Neuronal stem cell (in vitro differentiated cells): Measurements from ENCODE around the gene FBXL22.
A peak's percentile ranks its signal among the peaks of the same experiment; 100 is the strongest.

ENCODE experiments used
- DNase-seq: peaks from one replicate; pipeline ENCODE4 v3.0.0-alpha.2; 2013; ENCODE audit warnings: low spot score
- H2AFZ ChIP-seq: one replicate; pipeline ENCODE4 v1.6.1; 2013; ENCODE audit warnings: mild to moderate bottlenecking, low read length, inconsistent platforms
- H2AK5ac ChIP-seq: 2 replicates; pipeline ENCODE4 v1.6.1; 2013; ENCODE audit warnings: low read depth, mild to moderate bottlenecking, inconsistent platforms, low read length, moderate library complexity, mixed read lengths
- H2BK120ac ChIP-seq: 2 replicates; pipeline ENCODE4 v1.6.1; 2013; ENCODE audit warnings: low read depth, mild to moderate bottlenecking, inconsistent platforms, low read length, moderate library complexity, mixed read lengths
- H2BK12ac ChIP-seq: one replicate; pipeline ENCODE4 v1.6.1; 2013; ENCODE audit warnings: low read length, inconsistent platforms
- H2BK15ac ChIP-seq: 2 replicates; pipeline ENCODE4 v1.6.1; 2013; ENCODE audit warnings: mild to moderate bottlenecking, low read length, inconsistent platforms, mixed read lengths
- H2BK5ac ChIP-seq: one replicate; pipeline ENCODE4 v1.6.1; 2013; ENCODE audit warnings: inconsistent platforms, mild to moderate bottlenecking, low read length, moderate library complexity
- H3K14ac ChIP-seq: one replicate; pipeline ENCODE4 v1.6.1; 2013; ENCODE audit warnings: low read length, inconsistent platforms
- H3K18ac ChIP-seq: 2 replicates; pipeline ENCODE4 v1.6.1; 2013; ENCODE audit warnings: low read length, inconsistent platforms
- H3K23ac ChIP-seq: 2 replicates; pipeline ENCODE4 v1.6.1; 2013; ENCODE audit warnings: low read depth, mild to moderate bottlenecking, mixed read lengths, low read length, inconsistent platforms; ENCODE audit not compliant: poor library complexity
- H3K27ac ChIP-seq: replicated peaks from 3 replicates; pipeline ENCODE4 v1.5.1; 2013; ENCODE audit warnings: low read length, inconsistent platforms
- H3K27me3 ChIP-seq, 3 experiments: 2 replicates each; pipeline ENCODE4 v1.6.1; 2013; ENCODE audit warnings: low read length in 3 of 3, mild to moderate bottlenecking in 2 of 3, inconsistent platforms in 1 of 3, low read depth in 1 of 3, mixed read lengths in 1 of 3, moderate library complexity in 1 of 3; ENCODE audit not compliant: control insufficient read depth in 3 of 3, insufficient read depth in 3 of 3
- H3K36me3 ChIP-seq, 2 donors: replicated peaks in 1 of 2; 2 replicates each; pipeline ENCODE4 v1.6.1; 2013; ENCODE audit warnings: low read length in 2 of 2; ENCODE audit not compliant: control insufficient read depth in 2 of 2, insufficient read depth in 2 of 2
- H3K4ac ChIP-seq: 2 replicates; pipeline ENCODE4 v1.6.1; 2013; ENCODE audit warnings: inconsistent platforms, mild to moderate bottlenecking, low read length, moderate library complexity
- H3K4me1 ChIP-seq, 2 donors: 1 replicate in 1 of 2; 2 replicates in 1 of 2; pipeline ENCODE4 v1.6.1; 2013; ENCODE audit warnings: low read length in 2 of 2, low read depth in 1 of 2; ENCODE audit not compliant: control insufficient read depth in 2 of 2, insufficient read depth in 1 of 2
- H3K4me2 ChIP-seq: one replicate; pipeline ENCODE4 v1.6.1; 2013; ENCODE audit warnings: mild to moderate bottlenecking, low read length, inconsistent platforms; ENCODE audit not compliant: insufficient read depth, poor library complexity, severe bottlenecking
- H3K4me3 ChIP-seq, 2 donors: 2 replicates each; pipeline ENCODE4 v1.5.1; 2013; ENCODE audit warnings: low read length in 2 of 2, mild to moderate bottlenecking in 2 of 2, inconsistent platforms in 1 of 2, moderate library complexity in 1 of 2
- H3K79me1 ChIP-seq: one replicate; pipeline ENCODE4 v1.6.1; 2013; ENCODE audit warnings: low read depth, mild to moderate bottlenecking, inconsistent platforms, low read length, moderate library complexity
- H3K9ac ChIP-seq: one replicate; pipeline ENCODE4 v1.6.1; 2013; ENCODE audit warnings: mild to moderate bottlenecking, low read depth, low read length, inconsistent platforms; ENCODE audit not compliant: poor library complexity
- H3K9me3 ChIP-seq, 2 donors: replicated peaks in 1 of 2; 2 replicates each; pipeline versions ENCODE3 to v1.6.1; 2013; ENCODE audit warnings: low read length in 2 of 2, mild to moderate bottlenecking in 2 of 2, inconsistent platforms in 1 of 2, low read depth in 1 of 2, mixed read lengths in 1 of 2, moderate library complexity in 1 of 2; ENCODE audit not compliant: control insufficient read depth in 2 of 2, insufficient read depth in 1 of 2
- H4K8ac ChIP-seq: one replicate; pipeline ENCODE4 v1.6.1; 2013; ENCODE audit warnings: low read depth, mild to moderate bottlenecking, inconsistent platforms, low read length, moderate library complexity
- H4K91ac ChIP-seq: one replicate; pipeline ENCODE4 v1.6.1; 2013; ENCODE audit warnings: low read length, low read depth, mild to moderate bottlenecking, inconsistent platforms; ENCODE audit not compliant: poor library complexity
- WGBS, 2 donors: extraction: QIAGEN DNeasy Blood & Tissue Kit; methylation state at CpG; one replicate each; pipeline ENCODE4 v1.1.7; 2013; ENCODE audit warnings: missing lambda C conversion rate in 2 of 2, mixed read lengths in 1 of 2; ENCODE audit not compliant: insufficient read length in 2 of 2, insufficient replicate concordance in 1 of 2; ENCODE audit errors: extremely low coverage in 2 of 2; 5-methylcytosine and 5-hydroxymethylcytosine counted together

The FBXL22 gene

GRCh38 chr15:63600001-63600615, 2.9 kb downstream of the FBXL22 start:
- Histone ChIP-seq H4K8ac (peak overlapping the region; percentile 49), H3K18ac (peak overlapping the region; percentile 91), H3K9me3 (no peaks in the 10 kb centered on the region), H2BK15ac (peak overlapping the region; percentile 84), H2AFZ (peak overlapping the region; percentile 78), H3K4me3 (peak overlapping the region; percentile 30 to 92), H3K36me3 (peaks cover 0 to 5% of the 10 kb centered on the region in 2 donors), H2BK12ac (peak overlapping the region; percentile 2), H2BK120ac (peak overlapping the region; percentile 25), H3K79me1 (no peaks in the 10 kb centered on the region), H4K91ac (peak overlapping the region; percentile 56), H3K9ac (peak overlapping the region; percentile 86), H3K4me2 (peak overlapping the region; percentile 97), H3K23ac (no peak overlapping the region), H2BK5ac (peak overlapping the region; percentile 82), H2AK5ac (peak overlapping the region; percentile 48), H3K4ac (no peak overlapping the region), H3K4me1 (peaks cover 12 to 18% of the 10 kb centered on the region in 2 donors), H3K27ac (peak overlapping the region; percentile 16), H3K14ac (peak overlapping the region; percentile 97), H3K27me3 (peaks cover 0 to 7% (median 0%) of the 10 kb centered on the region in 3 experiments)
- peak; percentile 36 for DNase-seq
- no CpG with 5 or more reads among the region's 26 CpGs for WGBS, 2 donors

GRCh38 chr15:63600616-63601025, 3.4 kb downstream of the FBXL22 start:
- Histone ChIP-seq H2BK12ac (no peak overlapping the region), H3K4me2 (peak overlapping the region; percentile 97), H3K18ac (peak overlapping the region; percentile 97), H4K91ac (no peak overlapping the region), H3K14ac (peak overlapping the region; percentile 97), H3K79me1 (no peaks in the 10 kb centered on the region), H2BK120ac (no peak overlapping the region), H2AFZ (peak overlapping the region; percentile 78), H4K8ac (peak overlapping the region; percentile 49), H3K36me3 (peaks cover 0 to under 1% of the 10 kb centered on the region in 2 donors), H3K27me3 (peaks cover 0 to 7% (median 0%) of the 10 kb centered on the region in 3 experiments), H3K4me1 (peaks cover 12 to 18% of the 10 kb centered on the region in 2 donors), H3K4me3 (peak overlapping the region; percentile 42 to 92), H2BK15ac (peak overlapping the region; percentile 84), H3K9me3 (no peaks in the 10 kb centered on the region), H2BK5ac (peak overlapping the region; percentile 82), H3K9ac (peak overlapping the region; percentile 92), H2AK5ac (peak overlapping the region; percentile 48), H3K4ac (no peak overlapping the region), H3K27ac (peak overlapping the region; percentile 16), H3K23ac (no peak overlapping the region)
- WGBS, 2 donors = no CpG with 5 or more reads among the region's 60 CpGs
- DNase-seq = peak; percentile 74

GRCh38 chr15:63601026-63601703, 4.0 kb downstream of the FBXL22 start:
- H2AFZ ChIP-seq = peak overlapping the region; percentile 78
- no peak overlapping the region for H2BK5ac ChIP-seq
- H3K9ac ChIP-seq = peak overlapping the region; percentile 92
- H3K79me1 ChIP-seq = no peaks in the 10 kb centered on the region
- H3K4me3 ChIP-seq = peak overlapping the region; percentile 42 to 92
- H4K91ac ChIP-seq = no peak overlapping the region
- no peak overlapping the region for H3K4ac ChIP-seq
- no peak overlapping the region for H3K27ac ChIP-seq
- no CpG with 5 or more reads among the region's 63 CpGs for WGBS, 2 donors
- peak; percentile 27 for DNase-seq
- peak overlapping the region; percentile 97 for H3K4me2 ChIP-seq
- H3K23ac ChIP-seq = peak overlapping the region; percentile 44
- peak overlapping the region; percentile 95 for H3K14ac ChIP-seq
- H2BK12ac ChIP-seq = no peak overlapping the region
- peak overlapping the region; percentile 97 for H3K18ac ChIP-seq
- H2AK5ac ChIP-seq = peak overlapping the region; percentile 52
- H3K4me1 ChIP-seq = peaks cover 12 to 18% of the 10 kb centered on the region in 2 donors
- peak overlapping the region; percentile 78 for H2BK15ac ChIP-seq
- no peak overlapping the region for H4K8ac ChIP-seq
- H3K9me3 ChIP-seq = no peaks in the 10 kb centered on the region
- peaks cover 0 to 7% (median 0%) of the 10 kb centered on the region in 3 experiments for H3K27me3 ChIP-seq
- H2BK120ac ChIP-seq = no peak overlapping the region
- H3K36me3 ChIP-seq = peaks cover 0 to 6% of the 10 kb centered on the region in 2 donors

- H3K23ac ChIP-seq = no peak overlapping the region
- H3K36me3 ChIP-seq = peaks cover 0 to 12% of the 10 kb centered on the region in 2 donors
- H3K27ac ChIP-seq = no peak overlapping the region
- H3K4me1 ChIP-seq = peaks cover 12 to 15% of the 10 kb centered on the region in 2 donors
- H3K4ac ChIP-seq = no peak overlapping the region
- peak overlapping the region; percentile 42 to 92 for H3K4me3 ChIP-seq
- no peak overlapping the region for H3K14ac ChIP-seq
- H4K91ac ChIP-seq = no peak overlapping the region
- no peak overlapping the region for H2BK15ac ChIP-seq
- no peaks in the 10 kb centered on the region for H3K9me3 ChIP-seq
- H2BK12ac ChIP-seq = no peak overlapping the region
- no CpG with 5 or more reads among the region's 9 CpGs for WGBS, 2 donors
- no peaks in the 10 kb centered on the region for H3K79me1 ChIP-seq
- H3K18ac ChIP-seq = peak overlapping the region; percentile 97
- H2AK5ac ChIP-seq = no peak overlapping the region
- DNase-seq = no peak
- H3K9ac ChIP-seq = peak overlapping the region; percentile 92
- peak overlapping the region; percentile 97 for H3K4me2 ChIP-seq
- no peak overlapping the region for H4K8ac ChIP-seq
- H2BK5ac ChIP-seq = no peak overlapping the region
- H2BK120ac ChIP-seq = no peak overlapping the region
- peak overlapping the region; percentile 78 for H2AFZ ChIP-seq
- H3K27me3 ChIP-seq = peaks cover 0 to 7% (median 0%) of the 10 kb centered on the region in 3 experiments
Observed at GRCh38 chr15:63601704-63602185, 4.6 kb downstream of the FBXL22 start.
